Gastroesophageal sphincter (tissue), 4 donors: ENCODE results near the gene ATP13A2. TPM values are rescaled to one million over a fixed set of nuclear protein-coding genes. Genes with fewer than 3 reads are reported as not detected.

Source experiments
- ATAC-seq: fragments of 150-250 bp; one replicate; pipeline ENCODE4 v1.9.1; 2016; ENCODE audit warnings: mild to moderate bottlenecking, moderate library complexity
- H3K27ac ChIP-seq, 4 donors: fragments of 200-600 bp; sonication (generic) in 3 of 4; 1 replicate in 3 of 4; 2 replicates in 1 of 4; pipeline ENCODE4 v1.5.1; 2016 to 2019
- H3K27me3 ChIP-seq: fragments of 200-600 bp; sonication (generic); one replicate; pipeline ENCODE4 v1.5.1; 2019
- H3K36me3 ChIP-seq, 2 donors: fragments of 200-600 bp; sonication (generic); one replicate each; pipeline ENCODE4 v1.5.1; 2019; ENCODE audit warnings: control low read depth in 1 of 2
- H3K4me1 ChIP-seq, 3 donors: fragments of 200-600 bp; sonication (generic); 1 replicate in 2 of 3; 2 replicates in 1 of 3; pipeline ENCODE4 v1.5.1; 2016 to 2019; ENCODE audit warnings: control low read depth in 2 of 3
- H3K4me3 ChIP-seq, 2 donors: fragments of 200-600 bp; sonication (generic); one replicate each; pipeline ENCODE4 v1.5.1; 2019; ENCODE audit warnings: mild to moderate bottlenecking in 1 of 2, moderate library complexity in 1 of 2
- H3K9me3 ChIP-seq, 3 donors: fragments of 200-600 bp; sonication (generic); one replicate each; pipeline ENCODE4 v1.5.1; 2017 to 2019; ENCODE audit warnings: control low read depth in 2 of 3
- CTCF ChIP-seq, 4 experiments: fragments of 200-600 bp in 2 of 4; fragments of 450-650 bp in 2 of 4; sonication (generic) in 1 of 4; IDR thresholded peaks; one replicate each; pipeline ENCODE4 v1.5.1; 2017 to 2019; ENCODE audit warnings: antibody characterized with exemption in 4 of 4, mild to moderate bottlenecking in 2 of 4, moderate library complexity in 2 of 4
- EP300 ChIP-seq: sonication (generic); formaldehyde crosslinking; IDR thresholded peaks from one replicate; pipeline ENCODE4 v1.6.1; 2017; ENCODE audit warnings: antibody characterized with exemption, mild to moderate bottlenecking
- POLR2A ChIP-seq, 2 donors: fragments of 450-650 bp; IDR thresholded peaks; one replicate each; pipeline ENCODE4 v1.6.1; 2017; ENCODE audit warnings: antibody characterized with exemption in 2 of 2, mild to moderate bottlenecking in 2 of 2, moderate library complexity in 1 of 2
- POLR2AphosphoS5 ChIP-seq: sonication (generic); formaldehyde crosslinking; IDR thresholded peaks from one replicate; pipeline ENCODE4 v1.6.1; 2017; ENCODE audit warnings: antibody characterized with exemption
- WGBS, 2 donors: methylation state at CpG; one replicate each; pipeline ENCODE4 v1.1.5; 2018; ENCODE audit warnings: low coverage in 1 of 2; 5-methylcytosine and 5-hydroxymethylcytosine counted together
- total RNA-seq, 4 donors: library from RNA; depleted of rRNA; stranded (reverse); fragments of >200 nt; gene quantifications; one replicate each; pipeline ENCODE4 v1.1.0, GENCODE V29; 2016

The ATP13A2 gene
- total RNA-seq, 4 donors from 2014 or later: 19.1 to 29.2 (median 20.1) TPM

GRCh38 chr1:16979475-16980327 lies 32.0 kb downstream of the ATP13A2 start:
- H3K4me1 ChIP-seq: peaks cover 0 to 53% (median 0%) of the 10 kb centered on the region in 3 donors
- H3K27ac ChIP-seq: peak overlapping the region in 3 of 4 donors; percentile 73 to 77 (median 75)

GRCh38 chr1:16978567-16979474 lies 32.9 kb downstream of the ATP13A2 start:
- Histone ChIP-seq H3K4me3 (peak overlapping the region in 1 of 2 donors; percentile 59), H3K36me3 (no peaks in the 10 kb centered on the region), H3K27me3 (peaks cover 35% of the 10 kb centered on the region), H3K4me1 (peaks cover 0 to 47% (median 0%) of the 10 kb centered on the region in 3 donors), H3K9me3 (no peaks in the 10 kb centered on the region), H3K27ac (peak overlapping the region in 3 of 4 donors; percentile 73 to 77 (median 75))
- TF ChIP-seq POLR2A (IDR thresholded peaks at IDR 0.05) (peak in 1 of 2 donors; percentile 23), POLR2AphosphoS5 (no peak)
- WGBS, 2 donors: no CpG with 5 or more reads among the region's 20 CpGs
- peak; percentile 75 for ATAC-seq

More at GRCh38 chr1:16979475-16980327, 32.0 kb downstream of the ATP13A2 start:
- H3K27me3 ChIP-seq: peaks cover 35% of the 10 kb centered on the region
- no peaks in the 10 kb centered on the region for H3K9me3 ChIP-seq
- WGBS, 2 donors: 20% methylated on average over 10 of the region's 44 CpGs; no CpG with 5 or more reads in 1 of the 2 donors
- TF ChIP-seq EP300: no peak
- TF ChIP-seq POLR2AphosphoS5: no peak
- no peak for TF ChIP-seq CTCF (IDR thresholded peaks at IDR 0.05)
- no peak for TF ChIP-seq POLR2A (IDR thresholded peaks at IDR 0.05)
- ATAC-seq: no peak
- H3K36me3 ChIP-seq: peaks cover 0 to 3% of the 10 kb centered on the region in 2 donors
- peak overlapping the region; percentile 23 to 59 for H3K4me3 ChIP-seq

- no peak for TF ChIP-seq POLR2A (IDR thresholded peaks at IDR 0.05)
- TF ChIP-seq CTCF (IDR thresholded peaks at IDR 0.05): no peak
- TF ChIP-seq EP300: no peak
- no peak for TF ChIP-seq POLR2AphosphoS5
- Histone ChIP-seq H3K4me3 (no peak overlapping the region), H3K36me3 (no peaks in the 10 kb centered on the region), H3K4me1 (peaks cover 0 to 47% (median 0%) of the 10 kb centered on the region in 3 donors), H3K27me3 (peaks cover 35% of the 10 kb centered on the region), H3K9me3 (no peaks in the 10 kb centered on the region), H3K27ac (peak overlapping the region in 3 of 4 donors; percentile 73 to 77 (median 75))
- ATAC-seq: no peak
- WGBS, 2 donors: 100% methylated on average over 1 to 2 of the region's 4 CpGs
These were observed 33.6 kb downstream of the ATP13A2 start for GRCh38 chr1:16978139-16978538.

GRCh38 chr1:16977377-16977776 lies 34.4 kb downstream of the ATP13A2 start:
- no peaks in the 10 kb centered on the region for H3K9me3 ChIP-seq
- no peak overlapping the region for H3K4me3 ChIP-seq
- H3K27ac ChIP-seq: peak overlapping the region in 1 of 4 donors; percentile 12
- no peak for ATAC-seq
- peaks cover 0 to 47% (median 0%) of the 10 kb centered on the region in 3 donors for H3K4me1 ChIP-seq
- WGBS, 2 donors: 86% methylated on average over 2 of the region's 5 CpGs; no CpG with 5 or more reads in 1 of the 2 donors
- no peaks in the 10 kb centered on the region for H3K36me3 ChIP-seq
- TF ChIP-seq EP300: no peak
- no peak for TF ChIP-seq CTCF (IDR thresholded peaks at IDR 0.05)
- TF ChIP-seq POLR2AphosphoS5: no peak
- peaks cover 28% of the 10 kb centered on the region for H3K27me3 ChIP-seq

- Histone ChIP-seq H3K27me3 (peaks cover 27% of the 10 kb centered on the region), H3K27ac (peak overlapping the region in 1 of 4 donors; percentile 12), H3K4me1 (peaks cover 0 to 47% (median 0%) of the 10 kb centered on the region in 3 donors), H3K9me3 (no peaks in the 10 kb centered on the region), H3K36me3 (no peaks in the 10 kb centered on the region), H3K4me3 (no peak overlapping the region)
- TF ChIP-seq EP300 (no peak), CTCF (IDR thresholded peaks at IDR 0.05) (no peak), POLR2A (IDR thresholded peaks at IDR 0.05) (no peak), POLR2AphosphoS5 (no peak)
- no CpG with 5 or more reads among the region's 16 CpGs for WGBS, 2 donors
- ATAC-seq: no peak
These were observed 34.8 kb downstream of the ATP13A2 start for GRCh38 chr1:16976966-16977365.
